H1 (cell line): ENCODE data around the gene CTSV. TPM values are rescaled to one million over a fixed set of nuclear protein-coding genes. Genes with fewer than 3 reads are reported as not detected.
"Not testable (repeated sequence)": the region's sequence is repeated elsewhere in the genome, so short reads cannot be mapped to it uniquely, and the experiment has no call there.

ENCODE experiments used
- CTCF ChIA-PET: fragments of 300-600 bp; sonication (Branson Sonifier 250); formaldehyde crosslinking; loops from one replicate; lab custom pipeline; 2021; ENCODE audit not compliant: partially characterized antibody; lab: Charles Lee
- POLR2A ChIA-PET: fragments of 300-600 bp; sonication (Branson Sonifier 250); formaldehyde crosslinking; loops from one replicate; lab custom pipeline; 2021; ENCODE audit warnings: inconsistent platforms; ENCODE audit not compliant: partially characterized antibody; lab: Charles Lee
- DNase-seq, 2 experiments: peaks; one replicate each; pipeline versions ENCODE4 v3.0.0 to v3.0.0-alpha.2; 2010 to 2022; ENCODE audit warnings: low spot score in 2 of 2, low read depth in 1 of 2, mixed read lengths in 1 of 2
- FAIRE-seq: peaks from 2 replicates; lab custom pipeline; 2011; peaks lifted over from hg19 to GRCh38; lab: Jason Lieb, UNC
- H2AFZ ChIP-seq: 2 replicates; pipeline ENCODE4 v1.8.1; 2012; ENCODE audit warnings: low read length, inconsistent platforms
- H2AK5ac ChIP-seq: 2 replicates; pipeline ENCODE4 v1.6.1; 2013; ENCODE audit warnings: low read depth, low read length
- H2BK120ac ChIP-seq: replicated peaks from 2 replicates; pipeline ENCODE3; 2013; ENCODE audit warnings: low read depth, low read length, inconsistent platforms
- H2BK12ac ChIP-seq: 2 replicates; pipeline ENCODE4 v1.6.1; 2013; ENCODE audit warnings: low read depth, low read length
- H2BK15ac ChIP-seq: 2 replicates; pipeline ENCODE4 v1.6.1; 2013; ENCODE audit warnings: low read length
- H2BK20ac ChIP-seq: 2 replicates; pipeline ENCODE4 v1.6.1; 2013; ENCODE audit warnings: low read length
- H2BK5ac ChIP-seq: 2 replicates; pipeline ENCODE4 v1.6.1; 2013; ENCODE audit warnings: low read depth, low read length
- H3K14ac ChIP-seq: 2 replicates; pipeline ENCODE4 v1.6.1; 2013; ENCODE audit warnings: inconsistent platforms; ENCODE audit not compliant: insufficient read length
- H3K18ac ChIP-seq: 2 replicates; pipeline ENCODE4 v1.6.1; 2013; ENCODE audit warnings: low read length; ENCODE audit errors: extremely low read depth
- H3K23ac ChIP-seq: 2 replicates; pipeline ENCODE4 v1.6.1; 2013; ENCODE audit warnings: inconsistent platforms; ENCODE audit not compliant: insufficient read length
- H3K23me2 ChIP-seq: 2 replicates; pipeline ENCODE4 v1.6.1; 2013; ENCODE audit warnings: low read depth, low read length
- H3K27ac ChIP-seq: 2 replicates; pipeline ENCODE4 v1.6.1; 2011; ENCODE audit warnings: low read depth, low read length, inconsistent platforms
- H3K27me3 ChIP-seq, 4 experiments: replicated peaks in 1 of 4; 1 replicate in 1 of 4; 2 replicates in 3 of 4; pipeline versions ENCODE4 v1.6.1 to v1.8.1; 2011 to 2013; ENCODE audit warnings: low read length in 3 of 4, mild to moderate bottlenecking in 3 of 4, inconsistent platforms in 2 of 4, mixed read lengths in 2 of 4, moderate library complexity in 1 of 4; ENCODE audit not compliant: control insufficient read depth in 3 of 4, insufficient read depth in 3 of 4; ENCODE audit errors: extremely low read depth in 1 of 4
- H3K36me3 ChIP-seq, 4 experiments: 2 replicates each; pipeline versions ENCODE4 v1.6.1 to v1.8.1; 2011 to 2013; ENCODE audit warnings: mild to moderate bottlenecking in 4 of 4, low read length in 3 of 4, moderate library complexity in 2 of 4, control low read depth in 1 of 4, inconsistent platforms in 1 of 4; ENCODE audit not compliant: insufficient read depth in 4 of 4, control insufficient read depth in 2 of 4
- H3K4ac ChIP-seq: replicated peaks from 2 replicates; pipeline ENCODE3; 2013; ENCODE audit warnings: low read length, low read depth, mixed read lengths, inconsistent platforms; ENCODE audit not compliant: insufficient read length
- H3K4me1 ChIP-seq, 4 experiments: replicated peaks in 1 of 4; 1 replicate in 1 of 4; 2 replicates in 3 of 4; pipeline versions ENCODE4 v1.6.1 to v1.8.1; 2011 to 2013; ENCODE audit warnings: low read length in 3 of 4, inconsistent platforms in 2 of 4, mixed read lengths in 1 of 4; ENCODE audit not compliant: insufficient read depth in 4 of 4, control insufficient read depth in 3 of 4
- H3K4me2 ChIP-seq, 2 experiments: 2 replicates each; pipeline versions ENCODE4 v1.6.1 to v1.8.1; 2011 to 2013; ENCODE audit warnings: low read depth in 2 of 2, low read length in 2 of 2, control low read depth in 1 of 2, inconsistent platforms in 1 of 2, mild to moderate bottlenecking in 1 of 2; ENCODE audit not compliant: insufficient read depth in 1 of 2
- H3K4me3 ChIP-seq, 4 experiments: fragments of 200-600, 300-600 bp in 1 of 4; sonication (generic), shearing (Covaris generic), sonication (Bioruptor Twin) in 1 of 4; 2 replicates each; pipeline versions ENCODE4 v1.5.1 to v1.8.1; 2011 to 2016; ENCODE audit warnings: low read length in 4 of 4, low read depth in 3 of 4, control low read depth in 2 of 4, inconsistent platforms in 2 of 4, mild to moderate bottlenecking in 2 of 4, mixed read lengths in 1 of 4, moderate library complexity in 1 of 4; ENCODE audit not compliant: insufficient read depth in 2 of 4; ENCODE audit errors: extremely low read depth in 1 of 4
- H3K56ac ChIP-seq: replicated peaks from 2 replicates; pipeline ENCODE3; 2013; ENCODE audit warnings: low read depth, mild to moderate bottlenecking, mixed read lengths, low read length, inconsistent platforms; ENCODE audit not compliant: insufficient read length
- H3K79me1 ChIP-seq: 2 replicates; pipeline ENCODE4 v1.6.1; 2013; ENCODE audit warnings: low read depth, low read length, control low read depth
- H3K79me2 ChIP-seq, 2 experiments: 2 replicates each; pipeline versions ENCODE4 v1.6.1 to v1.8.1; 2012 to 2013; ENCODE audit warnings: low read length in 2 of 2, mild to moderate bottlenecking in 2 of 2, inconsistent platforms in 1 of 2; ENCODE audit not compliant: insufficient read depth in 2 of 2, control insufficient read depth in 1 of 2
- H3K9ac ChIP-seq, 4 experiments: replicated peaks in 1 of 4; 1 replicate in 1 of 4; 2 replicates in 3 of 4; pipeline versions ENCODE4 v1.6.1 to v1.8.1; 2011 to 2013; ENCODE audit warnings: low read depth in 3 of 4, low read length in 3 of 4, control low read depth in 2 of 4, mild to moderate bottlenecking in 2 of 4, moderate library complexity in 2 of 4, inconsistent platforms in 1 of 4; ENCODE audit errors: extremely low read depth in 1 of 4
- H3K9me3 ChIP-seq, 2 experiments: 2 replicates each; pipeline versions ENCODE4 v1.6.1 to v1.8.1; 2012 to 2013; ENCODE audit warnings: mild to moderate bottlenecking in 2 of 2, moderate library complexity in 2 of 2, control low read depth in 1 of 2, inconsistent platforms in 1 of 2, low read depth in 1 of 2, low read length in 1 of 2, mixed read lengths in 1 of 2; ENCODE audit not compliant: insufficient read depth in 2 of 2
- H4K20me1 ChIP-seq, 2 experiments: replicated peaks in 1 of 2; 2 replicates each; pipeline versions ENCODE3 to v1.8.1; 2011 to 2013; ENCODE audit warnings: inconsistent platforms in 2 of 2, low read length in 2 of 2, mild to moderate bottlenecking in 1 of 2; ENCODE audit not compliant: insufficient read depth in 2 of 2, control insufficient read depth in 1 of 2
- H4K5ac ChIP-seq: 2 replicates; pipeline ENCODE4 v1.6.1; 2013; ENCODE audit warnings: low read length, low read depth, mixed read lengths, inconsistent platforms; ENCODE audit not compliant: insufficient read length
- H4K8ac ChIP-seq: 2 replicates; pipeline ENCODE4 v1.8.0; 2013; ENCODE audit warnings: mild to moderate bottlenecking, moderate library complexity, low read length, inconsistent platforms; ENCODE audit not compliant: insufficient read depth; ENCODE audit errors: extremely low read depth
- H4K91ac ChIP-seq: replicated peaks from 2 replicates; pipeline ENCODE3; 2013; ENCODE audit warnings: low read length, mixed read lengths, inconsistent platforms; ENCODE audit not compliant: insufficient read length
- WGBS, 2 experiments: shearing (Covaris generic) in 1 of 2; methylation state at CpG; one replicate each; pipeline versions ENCODE4 v1.1.6 to v1.1.7; 2013 to 2015; ENCODE audit warnings: low lambda C conversion rate in 2 of 2, mixed read lengths in 2 of 2, inconsistent platforms in 1 of 2, low coverage in 1 of 2, missing lambda C conversion rate in 1 of 2; ENCODE audit not compliant: insufficient replicate concordance in 2 of 2, insufficient coverage in 1 of 2, insufficient read length in 1 of 2; ENCODE audit errors: extremely low coverage in 1 of 2, missing lambda C conversion rate in 1 of 2; 5-methylcytosine and 5-hydroxymethylcytosine counted together
- polyA plus RNA-seq, 7 experiments: library from polyadenylated mRNA; depleted of rRNA in 3 of 7; stranded (reverse) in 5 of 7; unstranded in 2 of 7; fragments of >200 nt in 5 of 7; fragments of 200-250 nt in 2 of 7; gene quantifications; 1 replicate in 5 of 7; 2 replicates in 1 of 7; 4 replicates in 1 of 7; pipeline versions ENCODE4 v1.2.1 to v1.2.3, GENCODE V29; 2011 to 2013; ENCODE audit warnings: missing spikeins in 2 of 7, mixed read lengths in 2 of 7
- total RNA-seq: library from RNA; stranded (reverse); fragmentation: NEBNext Ultra II Directional; extraction: Animal tissue kit (Norgen Biotek cat#: 25700); gene quantifications from 2 replicates; pipeline ENCODE4 v1.2.1, GENCODE V29; 2021

Gene CTSV
- total and polyA plus RNA-seq, 2 of the 8 experiments (the other 6 are each of a cell fraction or from before 2014, with no cell fraction given): 91.0 to 114 TPM

DNA sequence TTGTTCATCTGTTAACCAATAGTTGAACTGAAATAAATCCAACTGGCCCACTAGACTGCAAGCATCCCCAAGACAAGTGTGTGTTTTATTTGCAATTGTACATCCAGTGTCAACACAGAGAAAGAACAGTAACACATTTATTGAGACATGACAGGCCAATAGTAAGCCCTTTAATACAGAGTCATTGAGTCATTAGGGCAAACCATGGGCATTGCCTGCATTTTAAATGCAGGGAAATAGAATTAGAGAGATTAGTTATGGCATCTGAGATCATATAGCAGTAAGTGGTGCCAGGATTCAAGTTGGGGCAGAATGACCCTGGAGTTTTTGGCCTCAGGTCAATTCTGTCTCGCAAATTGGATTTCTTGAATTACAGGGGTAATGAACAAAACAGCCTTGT, 15.4 kb downstream of the CTSV start:
- H3K14ac ChIP-seq, H3K27me3 ChIP-seq, H2AK5ac ChIP-seq, H2BK15ac ChIP-seq, H3K79me2 ChIP-seq, POLR2A ChIA-PET, CTCF ChIA-PET, FAIRE-seq, H2BK20ac ChIP-seq, H2BK120ac ChIP-seq, H3K36me3 ChIP-seq, H3K9ac ChIP-seq, H3K23me2 ChIP-seq, H3K9me3 ChIP-seq, H2BK5ac ChIP-seq, DNase-seq, H3K4me1 ChIP-seq, H3K18ac ChIP-seq, H3K23ac ChIP-seq, H3K56ac ChIP-seq, H4K8ac ChIP-seq, H4K5ac ChIP-seq, H2BK12ac ChIP-seq, H3K4me2 ChIP-seq, H4K91ac ChIP-seq, H2AFZ ChIP-seq, H4K20me1 ChIP-seq, H3K79me1 ChIP-seq, H3K4ac ChIP-seq, H3K27ac ChIP-seq, H3K4me3 ChIP-seq: not testable (repeated sequence)
- WGBS, 2 experiments: 81% methylated on average over 1 of the region's 1 CpG; no CpG with 5 or more reads in 1 of the 2 experiments
